ENCODE measurements around the gene LRRC42. TPM values are rescaled to one million over a fixed set of nuclear protein-coding genes. Genes with fewer than 3 reads are reported as not detected.
"Not testable (repeated sequence)": the region's sequence is repeated elsewhere in the genome, so short reads cannot be mapped to it uniquely, and the experiment has no call there.

The LRRC42 gene
- total and polyA plus RNA-seq, 10 of the 15 experiments (the other 5 are each of a cell fraction or from before 2014, with no cell fraction given) = 11.0 to 34.4 (median 23.0) TPM

DNA sequence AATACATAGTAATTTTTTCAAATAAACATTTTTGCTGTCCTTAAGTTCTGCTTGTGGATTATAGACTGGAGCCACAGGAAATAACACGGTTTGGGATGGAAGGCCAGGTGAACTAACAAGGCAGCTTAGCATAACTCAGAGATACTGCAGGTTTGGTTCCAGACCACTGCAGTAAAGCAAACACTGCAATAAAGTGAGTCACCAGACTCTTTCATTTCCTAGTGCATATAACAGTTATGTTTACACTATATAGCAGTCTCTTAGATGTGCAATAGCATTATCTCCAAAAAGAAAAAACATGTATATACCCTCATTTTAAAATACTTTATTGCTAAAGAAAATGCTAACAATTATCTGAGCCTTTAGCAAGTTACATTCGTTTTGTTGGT is 22.0 kb downstream of the LRRC42 start:
- Histone ChIP-seq H3K27me3 (replicated peaks in 1 of 2; ENCODE audit: control insufficient read depth in 2 of 2, insufficient read depth in 2 of 2, low read length in 1 of 2) (no peaks in the 10 kb centered on the region), H3K36me3 (ENCODE audit: control insufficient read depth in 2 of 2, insufficient read depth in 2 of 2, low read length in 1 of 2) (peaks cover 3 to 13% of the 10 kb centered on the region in 2 experiments), H2AFZ (ENCODE audit: control insufficient read depth, low read depth, low read length) (no peak overlapping the region), H3K9ac (ENCODE audit: control insufficient read depth, insufficient read depth, low read length) (no peak overlapping the region), H3K27ac (ENCODE audit: control insufficient read depth, insufficient read depth) (no peak overlapping the region), H3K4me2 (ENCODE audit: control insufficient read depth, insufficient read depth) (no peak overlapping the region), H3K79me2 (ENCODE audit: control insufficient read depth, insufficient read depth, low read length) (no peaks in the 10 kb centered on the region), H3K4me1 (ENCODE audit: control insufficient read depth, insufficient read depth, low read length) (no peaks in the 10 kb centered on the region), H3K9me3 (replicated peaks; ENCODE audit: control insufficient read depth, insufficient read depth, low read length) (no peaks in the 10 kb centered on the region), H4K20me1 (ENCODE audit: control insufficient read depth, insufficient read depth) (no peaks in the 10 kb centered on the region), H3K4me3 (no peak overlapping the region)
- ChIA-PET POLR2A (no interaction called here), CTCF (no interaction called here), RAD21 (ENCODE audit: unreplicated experiment) (no interaction called here), SMC1A (ENCODE audit: uncharacterized antibody, unreplicated experiment) (no interaction called here)
- FAIRE-seq = no peak
- BruUV-seq (replicated peaks) = no TSS peak
- WGBS (ENCODE audit: insufficient coverage, insufficient replicate concordance, low lambda C conversion rate, missing lambda C conversion rate) = 72% methylated on average over 2 of the region's 2 CpGs
- DNase-seq (ENCODE audit: low read depth, low spot score) = no peak
- ATAC-seq = no peak
- intact Hi-C loops (cut with micrococcal nuclease; ENCODE audit: unreplicated experiment) (no loop called here), in situ Hi-C loops (cut with MboI) (loop anchor here (25.0 kb wide), 1 partner anchor 481 kb away; no protein-coding TSS in a partner anchor)
- TF ChIP-seq PRDM15 (CRISPR knock-in tag; IDR thresholded peaks at IDR 0.05) (no peak), CREM (IDR thresholded peaks at IDR 0.05; ENCODE audit: low read depth) (no peak), ATF2 (IDR thresholded peaks at IDR 0.05; ENCODE audit: low read length) (no peak)

GRCh38 chr1:53969323-53969722 is 23.2 kb downstream of the LRRC42 start:
- FAIRE-seq; H3K9ac ChIP-seq (ENCODE audit: control insufficient read depth, insufficient read depth, low read length); SMC1A ChIA-PET (ENCODE audit: uncharacterized antibody, unreplicated experiment); H4K20me1 ChIP-seq (ENCODE audit: control insufficient read depth, insufficient read depth); ATAC-seq; H3K36me3 ChIP-seq (ENCODE audit: control insufficient read depth in 2 of 2, insufficient read depth in 2 of 2, low read length in 1 of 2); RAD21 ChIA-PET (ENCODE audit: unreplicated experiment); H3K4me2 ChIP-seq (ENCODE audit: control insufficient read depth, insufficient read depth); H3K9me3 ChIP-seq (replicated peaks; ENCODE audit: control insufficient read depth, insufficient read depth, low read length); POLR2A ChIA-PET; H2AFZ ChIP-seq (ENCODE audit: control insufficient read depth, low read depth, low read length); H3K27me3 ChIP-seq (replicated peaks in 1 of 2; ENCODE audit: control insufficient read depth in 2 of 2, insufficient read depth in 2 of 2, low read length in 1 of 2); H3K4me1 ChIP-seq (ENCODE audit: control insufficient read depth, insufficient read depth, low read length); H3K4me3 ChIP-seq; H3K27ac ChIP-seq (ENCODE audit: control insufficient read depth, insufficient read depth); BruUV-seq (replicated peaks); DNase-seq (ENCODE audit: low read depth, low spot score); H3K79me2 ChIP-seq (ENCODE audit: control insufficient read depth, insufficient read depth, low read length); intact Hi-C loops (cut with micrococcal nuclease; ENCODE audit: unreplicated experiment): not testable (repeated sequence)
- CTCF ChIA-PET = interaction anchor here (1.4 to 2.7 kb wide), 2 partner anchors 10 to 91 kb away, joined by 5 to 20 read pairs; no protein-coding TSS in a partner anchor
- in situ Hi-C loops (cut with MboI) = loop anchor here (25.0 kb wide), 1 partner anchor 482 kb away; no protein-coding TSS in a partner anchor
- WGBS (ENCODE audit: insufficient coverage, insufficient replicate concordance, low lambda C conversion rate, missing lambda C conversion rate) = 70% methylated on average over 2 of the region's 2 CpGs
